Measurements from ENCODE around the gene RBPJ.

The RBPJ gene

GRCh38 chr4:26420913-26421312 is 100.1 kb downstream of the RBPJ start:
- DNase-seq (ENCODE audit: low read depth): no peak

GRCh38 chr4:26424153-26424552 is 103.3 kb downstream of the RBPJ start:
- no peak for DNase-seq (ENCODE audit: low read depth)

- no peak for DNase-seq (ENCODE audit: low read depth)
Measured at GRCh38 chr4:26424838-26425237, 104.0 kb downstream of the RBPJ start.

GRCh38 chr4:26425953-26426352 is 105.1 kb downstream of the RBPJ start:
- DNase-seq (ENCODE audit: low read depth): no peak

- DNase-seq (ENCODE audit: low read depth): no peak
Measured at GRCh38 chr4:26426892-26427291, 106.1 kb downstream of the RBPJ start.

GRCh38 chr4:26429910-26430309 is 109.1 kb downstream of the RBPJ start:
- DNase-seq (ENCODE audit: low read depth): no peak

- DNase-seq (ENCODE audit: low read depth): no peak
Measured at GRCh38 chr4:26431461-26432180, 110.8 kb downstream of the RBPJ start.

GRCh38 chr4:26432419-26432818 is 111.6 kb downstream of the RBPJ start:
- no peak for DNase-seq (ENCODE audit: low read depth)

GRCh38 chr4:26433556-26433955 is 112.7 kb downstream of the RBPJ start:
- no peak for DNase-seq (ENCODE audit: low read depth)

- no peak for DNase-seq (ENCODE audit: low read depth)
Measured at GRCh38 chr4:26434030-26434639, 113.3 kb downstream of the RBPJ start.

GRCh38 chr4:26441102-26441501 is 120.3 kb downstream of the RBPJ start:
- DNase-seq (ENCODE audit: low read depth): no peak

- DNase-seq (ENCODE audit: low read depth): no peak
Measured at GRCh38 chr4:26441771-26442170, 121.0 kb downstream of the RBPJ start.

- no peak for DNase-seq (ENCODE audit: low read depth)
Measured at GRCh38 chr4:26447378-26447777, 126.6 kb downstream of the RBPJ start.

GRCh38 chr4:26450418-26450817 is 129.6 kb downstream of the RBPJ start:
- DNase-seq (ENCODE audit: low read depth): no peak

- no peak for DNase-seq (ENCODE audit: low read depth)
Measured at GRCh38 chr4:26451597-26451996, 130.8 kb downstream of the RBPJ start.

- no peak for DNase-seq (ENCODE audit: low read depth)
Measured at GRCh38 chr4:26452565-26453531, 132.0 kb downstream of the RBPJ start.

GRCh38 chr4:26454961-26455360 is 134.1 kb downstream of the RBPJ start:
- no peak for DNase-seq (ENCODE audit: low read depth)

- no peak for DNase-seq (ENCODE audit: low read depth)
Measured at GRCh38 chr4:26455571-26455970, 134.8 kb downstream of the RBPJ start.

GRCh38 chr4:26457412-26457811 is 136.6 kb downstream of the RBPJ start:
- DNase-seq (ENCODE audit: low read depth): no peak

GRCh38 chr4:26458157-26458561 is 137.3 kb downstream of the RBPJ start:
- DNase-seq (ENCODE audit: low read depth): no peak

- no peak for DNase-seq (ENCODE audit: low read depth)
Measured at GRCh38 chr4:26459054-26459755, 138.4 kb downstream of the RBPJ start.
